CD4-positive, alpha-beta T cell (primary cell): ENCODE results near the gene MOSPD3. TPM values are rescaled to one million over a fixed set of nuclear protein-coding genes. Genes with fewer than 3 reads are reported as not detected.
A peak's percentile ranks its signal among the peaks of the same experiment; 100 is the strongest.

Source experiments
- ATAC-seq: fragments of 200-7000 bp; cut with Tn5 transposase; one replicate; pipeline ENCODE4 v1.10.0; 2022; ENCODE audit warnings: mild to moderate bottlenecking; ENCODE audit not compliant: poor library complexity
- CTCF ChIA-PET: fragments of 350-600 bp; sonication (Branson Sonifier 250); formaldehyde crosslinking; loops from one replicate; lab custom pipeline; 2021; ENCODE audit warnings: antibody characterized with exemption, inconsistent platforms; lab: Charles Lee
- POLR2A ChIA-PET: fragments of 350-600 bp; sonication (Branson Sonifier 250); formaldehyde crosslinking; loops from one replicate; lab custom pipeline; 2021; ENCODE audit warnings: antibody characterized with exemption, inconsistent platforms; lab: Charles Lee
- DNase-seq, 14 experiments: peaks; one replicate each; pipeline ENCODE4 v3.0.0-alpha.2; 2013 to 2020; ENCODE audit warnings: mixed read lengths in 2 of 14
- H3K27ac ChIP-seq, 2 donors: one replicate each; pipeline versions ENCODE4 v1.5.1 to v1.7.0; 2013; ENCODE audit warnings: low read length in 2 of 2, low read depth in 1 of 2, mild to moderate bottlenecking in 1 of 2
- H3K27me3 ChIP-seq, 2 experiments: 1 replicate in 1 of 2; 2 replicates in 1 of 2; pipeline versions ENCODE4 v1.6.1 to v1.7.0; 2013; ENCODE audit warnings: low read length in 2 of 2, control low read depth in 1 of 2, mild to moderate bottlenecking in 1 of 2, moderate library complexity in 1 of 2; ENCODE audit not compliant: insufficient read depth in 2 of 2, control insufficient read depth in 1 of 2
- H3K36me3 ChIP-seq: one replicate; pipeline ENCODE4 v1.6.1; 2013; ENCODE audit warnings: low read length, control low read depth; ENCODE audit not compliant: insufficient read depth
- H3K4me1 ChIP-seq: one replicate; pipeline ENCODE4 v1.6.1; 2013; ENCODE audit warnings: low read length, control low read depth; ENCODE audit not compliant: insufficient read depth
- H3K4me3 ChIP-seq: one replicate; pipeline ENCODE4 v1.5.1; 2013; ENCODE audit warnings: mild to moderate bottlenecking, low read length, moderate library complexity
- H3K9me3 ChIP-seq, 2 experiments: 1 replicate in 1 of 2; 2 replicates in 1 of 2; pipeline versions ENCODE4 v1.6.1 to v1.7.0; 2013; ENCODE audit warnings: low read length in 2 of 2, mild to moderate bottlenecking in 2 of 2, control low read depth in 1 of 2, moderate library complexity in 1 of 2; ENCODE audit not compliant: control insufficient read depth in 1 of 2, insufficient read depth in 1 of 2
- H3K27ac Mint-ChIP-seq: one replicate; pipeline ENCODE4 v1.8.0; 2020; ENCODE audit warnings: mixed read lengths
- H3K27me3 Mint-ChIP-seq: one replicate; pipeline ENCODE4 v1.8.0; 2021; ENCODE audit warnings: mixed read lengths
- H3K36me3 Mint-ChIP-seq: one replicate; pipeline ENCODE4 v1.8.0; 2021; ENCODE audit warnings: low read depth, mixed read lengths
- H3K4me1 Mint-ChIP-seq: one replicate; pipeline ENCODE4 v1.8.0; 2021; ENCODE audit warnings: low read depth, mixed read lengths
- H3K4me3 Mint-ChIP-seq: one replicate; pipeline ENCODE4 v1.8.0; 2020; ENCODE audit warnings: mild to moderate bottlenecking, mixed read lengths
- H3K9me3 Mint-ChIP-seq: one replicate; pipeline ENCODE4 v1.8.0; 2020; ENCODE audit warnings: mixed read lengths
- CTCF ChIP-seq: fragments of 200-600 bp; IDR thresholded peaks from one replicate; pipeline ENCODE4 v1.8.0; 2022; ENCODE audit warnings: antibody characterized with exemption, mild to moderate bottlenecking
- intact Hi-C, 2 experiments: fragments of 100-400 bp; cut with DNase I in 1 of 2; cut with micrococcal nuclease in 1 of 2; formaldehyde crosslinking; loops; one replicate each; pipeline versions ENCODE4 v1.15.1 to v1.9.0; 2023 to 2025; cut with DNase I, micrococcal nuclease
- total RNA-seq, 174 experiments: library from RNA in 2 of 174; stranded (reverse) in 2 of 174; gene quantifications; one replicate each; pipeline ENCODE4 v1.2.3 and lab custom pipeline; 2021 to 2026

The MOSPD3 gene
- total RNA-seq, 2 experiments from 2014 or later: 8.5 to 10.9 TPM

DNA sequence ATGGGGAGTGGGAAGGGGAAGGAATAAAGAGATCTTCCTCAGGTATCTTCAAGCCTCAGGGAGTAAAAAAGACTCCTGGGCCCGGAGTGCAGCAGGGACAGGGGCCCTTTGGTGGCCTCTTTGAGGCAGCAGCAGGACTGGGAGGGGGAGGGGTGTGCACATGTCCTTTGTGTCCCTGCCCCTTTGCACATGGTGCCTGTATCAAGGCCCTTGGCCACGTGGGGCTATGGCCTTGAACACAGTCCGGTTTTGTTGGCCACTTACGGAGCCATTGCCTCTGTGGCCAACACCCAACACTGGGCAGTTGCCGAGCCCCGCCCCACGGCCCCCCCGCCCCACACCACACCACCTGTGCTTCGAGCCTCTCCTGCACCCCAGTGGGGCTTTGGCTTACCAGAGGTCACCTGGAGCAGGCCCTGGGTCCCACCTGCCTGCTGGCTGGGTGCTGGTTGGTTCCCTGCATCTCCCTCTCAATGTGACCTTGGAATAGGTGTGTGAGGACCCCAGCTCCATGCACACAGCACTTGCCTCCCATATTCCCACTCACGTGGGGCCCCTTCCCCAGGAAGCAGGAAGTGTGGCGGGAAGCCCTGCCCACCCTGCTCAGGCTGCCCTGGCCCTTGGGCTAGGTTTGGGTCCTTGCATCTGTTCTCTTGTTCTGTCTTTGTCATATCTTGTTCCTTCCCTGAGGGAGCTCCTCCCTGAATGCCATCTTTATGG lies 44.0 kb upstream of the MOSPD3 start:
- ChIA-PET CTCF (interaction anchor here (1.1 to 2.1 kb wide), 2 partner anchors 8 to 21 kb away, joined by 5 to 8 read pairs; no protein-coding TSS in a partner anchor), POLR2A (interaction anchor here (0.6 to 6.6 kb wide), 6 partner anchors 17 to 140 kb away, joined by 3 to 92 read pairs (median 4); partner anchors contain the start of genes FBXO24, LRCH4 and ZCWPW1)
- DNase-seq: no peak
- H3K9me3 ChIP-seq: no peaks in the 10 kb centered on the region
- Mint-ChIP-seq H3K27me3 (no peaks in the 10 kb centered on the region), H3K9me3 (no peaks in the 10 kb centered on the region), H3K4me3 (no peak overlapping the region), H3K36me3 (peaks cover 22% of the 10 kb centered on the region), H3K27ac (peak overlapping the region; percentile 72), H3K4me1 (peaks cover 41% of the 10 kb centered on the region)
- H3K36me3 ChIP-seq: peaks cover 21% of the 10 kb centered on the region
- ATAC-seq: no peak
- peak overlapping the region in 1 of 2 donors; percentile 66 for H3K27ac ChIP-seq
- intact Hi-C loops: no loop called here
- no peak for TF ChIP-seq CTCF
- H3K4me3 ChIP-seq: no peak overlapping the region
- H3K27me3 ChIP-seq: no peaks in the 10 kb centered on the region
- H3K4me1 ChIP-seq: peaks cover 63% of the 10 kb centered on the region

DNA sequence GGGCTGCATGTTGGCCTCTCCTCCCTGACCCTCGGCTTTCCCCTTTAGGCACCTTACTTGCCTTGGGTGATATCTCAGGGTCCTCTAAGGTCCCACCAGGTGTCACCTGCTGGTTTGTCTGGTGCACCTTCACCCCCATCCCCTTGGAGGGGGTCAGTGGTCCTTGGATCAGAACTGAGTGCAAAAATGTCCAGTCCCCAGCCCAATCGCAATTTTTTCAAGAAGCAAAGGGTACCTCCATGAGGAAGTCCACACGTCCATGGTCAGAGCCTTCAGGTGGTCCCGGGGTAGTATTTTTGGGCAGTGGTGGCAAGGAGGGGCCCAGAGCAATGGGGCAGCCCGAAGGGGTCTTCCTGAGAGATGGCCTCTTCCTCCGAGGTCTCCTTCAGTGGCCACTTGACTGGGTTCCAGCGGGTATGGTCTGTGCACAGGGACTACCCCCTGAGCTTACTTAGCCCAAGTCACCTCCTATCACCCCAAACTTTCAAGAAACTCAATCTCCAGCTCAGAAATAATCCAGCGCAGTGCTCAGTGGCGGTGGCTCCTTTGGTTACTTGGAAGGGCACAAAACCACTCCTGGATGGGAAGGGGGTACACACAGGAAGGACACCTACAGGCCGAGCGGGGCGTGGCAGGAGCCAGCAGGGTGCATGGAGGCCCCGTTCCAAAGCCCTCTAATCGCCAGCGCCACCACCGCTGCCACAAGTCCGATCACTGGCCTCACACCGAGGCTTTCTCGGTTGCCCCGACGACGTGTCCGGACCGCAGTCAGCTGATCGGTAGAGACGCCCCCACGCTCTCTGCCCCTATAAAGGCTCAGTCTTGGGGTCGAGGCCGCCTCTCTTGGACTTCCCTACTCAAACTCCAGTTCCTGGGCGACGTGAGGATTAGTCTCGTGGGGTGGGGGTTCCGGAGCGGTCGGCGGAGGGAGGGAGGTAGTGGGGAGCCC lies 43.2 kb upstream of the MOSPD3 start:
- Mint-ChIP-seq H3K27me3 (no peaks in the 10 kb centered on the region), H3K4me1 (peaks cover 34% of the 10 kb centered on the region), H3K27ac (peak overlapping the region; percentile 72), H3K9me3 (no peaks in the 10 kb centered on the region), H3K4me3 (peak overlapping the region; percentile 62), H3K36me3 (peaks cover 16% of the 10 kb centered on the region)
- Histone ChIP-seq H3K36me3 (peaks cover 24% of the 10 kb centered on the region), H3K27me3 (no peaks in the 10 kb centered on the region), H3K9me3 (no peaks in the 10 kb centered on the region), H3K4me1 (peaks cover 56% of the 10 kb centered on the region), H3K27ac (peak overlapping the region; percentile 22 to 66), H3K4me3 (peak overlapping the region; percentile 46)
- POLR2A ChIA-PET: interaction anchor here (0.6 to 6.6 kb wide), 7 partner anchors 16 to 403 kb away, joined by 3 to 92 read pairs (median 4); partner anchors contain the start of genes FBXO24, LRCH4 and ZCWPW1
- DNase-seq (peak in 10 of 14 experiments; percentile 30 to 74 (median 50)), ATAC-seq (peak; percentile 28)
- peak; percentile 45 for TF ChIP-seq CTCF
- intact Hi-C loops: no loop called here
- CTCF ChIA-PET: interaction anchor here (0.6 to 2.1 kb wide), 4 partner anchors 9 to 23 kb away, joined by 3 to 8 read pairs (median 4); partner anchors contain the start of genes FBXO24 and LRCH4
